SK-N-SH treated with all-trans-retinoic acid at 6 μM for 48 hours (cell line): ENCODE measurements around the gene SH3D21.

Experiments
- ATAC-seq: fragments of 200-7000 bp; cut with Tn5 transposase; 3 replicates; pipeline ENCODE4 v1.9.1; 2020; ENCODE audit warnings: mild to moderate bottlenecking, moderate library complexity
- ARNTL ChIP-seq: fragments of 450-650 bp; formaldehyde crosslinking; IDR thresholded peaks from 2 replicates; pipeline ENCODE4 v1.5.0; 2020; ENCODE audit warnings: low read depth, mild to moderate bottlenecking, moderate library complexity, borderline replicate concordance
- BACH2 ChIP-seq: fragments of 250-450 bp; sonication (Bioruptor Pico); IDR thresholded peaks from 2 replicates; pipeline ENCODE4 v1.9.0; 2021; ENCODE audit warnings: mild to moderate bottlenecking, borderline replicate concordance
- CSDC2 ChIP-seq: fragments of 250-450 bp; sonication (Bioruptor Pico); IDR thresholded peaks from 2 replicates; pipeline ENCODE4 v1.5.0; 2020; ENCODE audit warnings: mild to moderate bottlenecking, moderate library complexity
- ESRRG ChIP-seq: fragments of 250-450 bp; sonication (Bioruptor Pico); IDR thresholded peaks from 2 replicates; pipeline ENCODE4 v1.6.1; 2021; ENCODE audit warnings: mild to moderate bottlenecking
- GLIS3 ChIP-seq: fragments of 250-450 bp; sonication (Bioruptor Pico); IDR thresholded peaks from 2 replicates; pipeline ENCODE4 v1.5.0; 2020; ENCODE audit warnings: mild to moderate bottlenecking, moderate library complexity
- ISL1 ChIP-seq: fragments of 250-450 bp; sonication (Bioruptor Pico); IDR thresholded peaks from 2 replicates; pipeline ENCODE4 v2.1.2; 2022; ENCODE audit warnings: mild to moderate bottlenecking, moderate library complexity
- OSR1 ChIP-seq: fragments of 250-450 bp; sonication (Bioruptor Pico); IDR thresholded peaks from 2 replicates; pipeline ENCODE4 v1.8.0; 2022; ENCODE audit warnings: moderate library complexity, mild to moderate bottlenecking, inconsistent platforms
- PPARA ChIP-seq: fragments of 250-450 bp; sonication (Bioruptor Pico); IDR thresholded peaks from 2 replicates; pipeline ENCODE4 v1.5.0; 2020; ENCODE audit warnings: mild to moderate bottlenecking, borderline replicate concordance
- RARB ChIP-seq: fragments of 250-450 bp; sonication (Bioruptor Pico); IDR thresholded peaks from 2 replicates; pipeline ENCODE4 v1.8.0; 2021; ENCODE audit warnings: mild to moderate bottlenecking, moderate library complexity
- SNAI2 ChIP-seq: fragments of 250-450 bp; sonication (Bioruptor Pico); IDR thresholded peaks from 2 replicates; pipeline ENCODE4 v1.5.0; 2020; ENCODE audit warnings: mild to moderate bottlenecking, moderate library complexity
- TCF4 ChIP-seq: fragments of 250-450 bp; sonication (Bioruptor Pico); IDR thresholded peaks from 2 replicates; pipeline ENCODE4 v1.8.0; 2021; ENCODE audit warnings: mild to moderate bottlenecking, moderate library complexity, borderline replicate concordance
- TOX ChIP-seq: fragments of 250-450 bp; sonication (Bioruptor Pico); IDR thresholded peaks from 2 replicates; pipeline ENCODE4 v1.8.0; 2021; ENCODE audit warnings: mild to moderate bottlenecking, moderate library complexity, borderline replicate concordance
- ZC3H10 ChIP-seq: fragments of 250-450 bp; sonication (Bioruptor Pico); IDR thresholded peaks from 2 replicates; pipeline ENCODE4 v1.5.1; 2021; ENCODE audit warnings: mild to moderate bottlenecking, moderate library complexity
- ZFP3 ChIP-seq: fragments of 250-450 bp; sonication (Bioruptor Pico); IDR thresholded peaks from 2 replicates; pipeline ENCODE4 v1.5.0; 2020; ENCODE audit warnings: mild to moderate bottlenecking, moderate library complexity
- ZFP30 ChIP-seq: fragments of 450-650 bp; formaldehyde crosslinking; IDR thresholded peaks from 2 replicates; pipeline ENCODE4 v1.5.0; 2022; ENCODE audit warnings: mild to moderate bottlenecking, moderate library complexity
- ZNF565 ChIP-seq: fragments of 450-650 bp; formaldehyde crosslinking; conservative IDR thresholded peaks from 2 replicates; pipeline ENCODE4 v1.5.0; 2020; ENCODE audit warnings: low read depth, mild to moderate bottlenecking, moderate library complexity
- ZNF70 ChIP-seq: fragments of 450-650 bp; formaldehyde crosslinking; IDR thresholded peaks from 2 replicates; pipeline ENCODE4 v1.5.0; 2020; ENCODE audit warnings: mild to moderate bottlenecking, moderate library complexity
- ZNF8 ChIP-seq: fragments of 450-650 bp; formaldehyde crosslinking; IDR thresholded peaks from 2 replicates; pipeline ENCODE4 v1.5.0; 2020; ENCODE audit warnings: mild to moderate bottlenecking, moderate library complexity
- TF ChIP-seq, protein P1 (sequence below): fragments of 250-450 bp; sonication (Bioruptor Pico); IDR thresholded peaks from 2 replicates; pipeline ENCODE4 v1.5.0; 2020; ENCODE audit warnings: mild to moderate bottlenecking, moderate library complexity
- TF ChIP-seq, protein P2 (sequence below): fragments of 250-450 bp; sonication (Bioruptor Pico); IDR thresholded peaks from 2 replicates; pipeline ENCODE4 v1.8.0; 2021; ENCODE audit warnings: low read depth, mild to moderate bottlenecking, moderate library complexity, borderline replicate concordance
- TF ChIP-seq, protein P3 (sequence below): fragments of 250-450 bp; sonication (Bioruptor Pico); IDR thresholded peaks from 2 replicates; pipeline ENCODE4 v1.8.0; 2020; ENCODE audit warnings: mild to moderate bottlenecking, moderate library complexity, borderline replicate concordance
- TF ChIP-seq, protein P4 (sequence below): fragments of 250-450 bp; sonication (Bioruptor Pico); IDR thresholded peaks from 2 replicates; pipeline ENCODE4 v1.5.1; 2021; ENCODE audit warnings: mild to moderate bottlenecking, moderate library complexity
- TF ChIP-seq, protein P5 (sequence below): fragments of 250-450 bp; sonication (Bioruptor Pico); IDR thresholded peaks from 2 replicates; pipeline ENCODE4 v1.5.1; 2020; ENCODE audit warnings: low read depth, mild to moderate bottlenecking, moderate library complexity

Gene SH3D21

DNA sequence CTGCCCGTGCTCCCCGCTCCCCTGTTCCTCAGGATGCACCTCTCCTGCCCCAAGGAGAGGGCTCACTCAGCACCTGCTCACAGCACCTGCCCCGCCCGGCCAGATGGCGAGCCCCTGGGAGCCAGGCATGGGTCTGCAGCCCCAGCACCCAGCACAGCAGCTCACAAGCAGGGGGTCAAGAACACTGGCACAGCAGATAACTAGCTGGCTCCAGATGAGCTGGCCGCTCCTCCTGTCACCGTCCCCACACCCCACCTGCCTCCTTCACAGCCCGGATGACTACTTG is 38.2 kb downstream of the SH3D21 start:
- no peak for ATAC-seq
- TF ChIP-seq SNAI2 (CRISPR knock-in tag): no peak
- no peak for TF ChIP-seq ZFP30 (CRISPR knock-in tag)
- TF ChIP-seq, protein P1, sequence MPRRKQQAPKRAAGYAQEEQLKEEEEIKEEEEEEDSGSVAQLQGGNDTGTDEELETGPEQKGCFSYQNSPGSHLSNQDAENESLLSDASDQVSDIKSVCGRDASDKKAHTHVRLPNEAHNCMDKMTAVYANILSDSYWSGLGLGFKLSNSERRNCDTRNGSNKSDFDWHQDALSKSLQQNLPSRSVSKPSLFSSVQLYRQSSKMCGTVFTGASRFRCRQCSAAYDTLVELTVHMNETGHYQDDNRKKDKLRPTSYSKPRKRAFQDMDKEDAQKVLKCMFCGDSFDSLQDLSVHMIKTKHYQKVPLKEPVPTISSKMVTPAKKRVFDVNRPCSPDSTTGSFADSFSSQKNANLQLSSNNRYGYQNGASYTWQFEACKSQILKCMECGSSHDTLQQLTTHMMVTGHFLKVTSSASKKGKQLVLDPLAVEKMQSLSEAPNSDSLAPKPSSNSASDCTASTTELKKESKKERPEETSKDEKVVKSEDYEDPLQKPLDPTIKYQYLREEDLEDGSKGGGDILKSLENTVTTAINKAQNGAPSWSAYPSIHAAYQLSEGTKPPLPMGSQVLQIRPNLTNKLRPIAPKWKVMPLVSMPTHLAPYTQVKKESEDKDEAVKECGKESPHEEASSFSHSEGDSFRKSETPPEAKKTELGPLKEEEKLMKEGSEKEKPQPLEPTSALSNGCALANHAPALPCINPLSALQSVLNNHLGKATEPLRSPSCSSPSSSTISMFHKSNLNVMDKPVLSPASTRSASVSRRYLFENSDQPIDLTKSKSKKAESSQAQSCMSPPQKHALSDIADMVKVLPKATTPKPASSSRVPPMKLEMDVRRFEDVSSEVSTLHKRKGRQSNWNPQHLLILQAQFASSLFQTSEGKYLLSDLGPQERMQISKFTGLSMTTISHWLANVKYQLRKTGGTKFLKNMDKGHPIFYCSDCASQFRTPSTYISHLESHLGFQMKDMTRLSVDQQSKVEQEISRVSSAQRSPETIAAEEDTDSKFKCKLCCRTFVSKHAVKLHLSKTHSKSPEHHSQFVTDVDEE (CRISPR knock-in tag): no peak
- TF ChIP-seq, protein P2, sequence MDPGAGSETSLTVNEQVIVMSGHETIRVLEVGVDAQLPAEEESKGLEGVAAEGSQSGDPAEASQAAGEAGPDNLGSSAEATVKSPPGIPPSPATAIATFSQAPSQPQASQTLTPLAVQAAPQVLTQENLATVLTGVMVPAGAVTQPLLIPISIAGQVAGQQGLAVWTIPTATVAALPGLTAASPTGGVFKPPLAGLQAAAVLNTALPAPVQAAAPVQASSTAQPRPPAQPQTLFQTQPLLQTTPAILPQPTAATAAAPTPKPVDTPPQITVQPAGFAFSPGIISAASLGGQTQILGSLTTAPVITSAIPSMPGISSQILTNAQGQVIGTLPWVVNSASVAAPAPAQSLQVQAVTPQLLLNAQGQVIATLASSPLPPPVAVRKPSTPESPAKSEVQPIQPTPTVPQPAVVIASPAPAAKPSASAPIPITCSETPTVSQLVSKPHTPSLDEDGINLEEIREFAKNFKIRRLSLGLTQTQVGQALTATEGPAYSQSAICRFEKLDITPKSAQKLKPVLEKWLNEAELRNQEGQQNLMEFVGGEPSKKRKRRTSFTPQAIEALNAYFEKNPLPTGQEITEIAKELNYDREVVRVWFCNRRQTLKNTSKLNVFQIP (CRISPR knock-in tag): no peak
- no peak for TF ChIP-seq TOX
- TF ChIP-seq, protein P3, sequence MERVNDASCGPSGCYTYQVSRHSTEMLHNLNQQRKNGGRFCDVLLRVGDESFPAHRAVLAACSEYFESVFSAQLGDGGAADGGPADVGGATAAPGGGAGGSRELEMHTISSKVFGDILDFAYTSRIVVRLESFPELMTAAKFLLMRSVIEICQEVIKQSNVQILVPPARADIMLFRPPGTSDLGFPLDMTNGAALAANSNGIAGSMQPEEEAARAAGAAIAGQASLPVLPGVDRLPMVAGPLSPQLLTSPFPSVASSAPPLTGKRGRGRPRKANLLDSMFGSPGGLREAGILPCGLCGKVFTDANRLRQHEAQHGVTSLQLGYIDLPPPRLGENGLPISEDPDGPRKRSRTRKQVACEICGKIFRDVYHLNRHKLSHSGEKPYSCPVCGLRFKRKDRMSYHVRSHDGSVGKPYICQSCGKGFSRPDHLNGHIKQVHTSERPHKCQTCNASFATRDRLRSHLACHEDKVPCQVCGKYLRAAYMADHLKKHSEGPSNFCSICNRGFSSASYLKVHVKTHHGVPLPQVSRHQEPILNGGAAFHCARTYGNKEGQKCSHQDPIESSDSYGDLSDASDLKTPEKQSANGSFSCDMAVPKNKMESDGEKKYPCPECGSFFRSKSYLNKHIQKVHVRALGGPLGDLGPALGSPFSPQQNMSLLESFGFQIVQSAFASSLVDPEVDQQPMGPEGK (CRISPR knock-in tag): no peak
- TF ChIP-seq BACH2 (CRISPR knock-in tag): no peak
- no peak for TF ChIP-seq ESRRG (CRISPR knock-in tag)
- TF ChIP-seq ARNTL (CRISPR knock-in tag): no peak
- TF ChIP-seq ZFP3 (CRISPR knock-in tag): no peak
- no peak for TF ChIP-seq ZNF565 (CRISPR knock-in tag)
- no peak for TF ChIP-seq GLIS3 (CRISPR knock-in tag)
- no peak for TF ChIP-seq ZNF70 (CRISPR knock-in tag)
- no peak for TF ChIP-seq ZNF8
- TF ChIP-seq CSDC2 (CRISPR knock-in tag): no peak
- no peak for TF ChIP-seq TCF4 (CRISPR knock-in tag)
- TF ChIP-seq, protein P4, sequence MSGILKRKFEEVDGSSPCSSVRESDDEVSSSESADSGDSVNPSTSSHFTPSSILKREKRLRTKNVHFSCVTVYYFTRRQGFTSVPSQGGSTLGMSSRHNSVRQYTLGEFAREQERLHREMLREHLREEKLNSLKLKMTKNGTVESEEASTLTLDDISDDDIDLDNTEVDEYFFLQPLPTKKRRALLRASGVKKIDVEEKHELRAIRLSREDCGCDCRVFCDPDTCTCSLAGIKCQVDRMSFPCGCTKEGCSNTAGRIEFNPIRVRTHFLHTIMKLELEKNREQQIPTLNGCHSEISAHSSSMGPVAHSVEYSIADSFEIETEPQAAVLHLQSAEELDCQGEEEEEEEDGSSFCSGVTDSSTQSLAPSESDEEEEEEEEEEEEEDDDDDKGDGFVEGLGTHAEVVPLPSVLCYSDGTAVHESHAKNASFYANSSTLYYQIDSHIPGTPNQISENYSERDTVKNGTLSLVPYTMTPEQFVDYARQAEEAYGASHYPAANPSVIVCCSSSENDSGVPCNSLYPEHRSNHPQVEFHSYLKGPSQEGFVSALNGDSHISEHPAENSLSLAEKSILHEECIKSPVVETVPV (CRISPR knock-in tag): no peak
- TF ChIP-seq ISL1: no peak

DNA sequence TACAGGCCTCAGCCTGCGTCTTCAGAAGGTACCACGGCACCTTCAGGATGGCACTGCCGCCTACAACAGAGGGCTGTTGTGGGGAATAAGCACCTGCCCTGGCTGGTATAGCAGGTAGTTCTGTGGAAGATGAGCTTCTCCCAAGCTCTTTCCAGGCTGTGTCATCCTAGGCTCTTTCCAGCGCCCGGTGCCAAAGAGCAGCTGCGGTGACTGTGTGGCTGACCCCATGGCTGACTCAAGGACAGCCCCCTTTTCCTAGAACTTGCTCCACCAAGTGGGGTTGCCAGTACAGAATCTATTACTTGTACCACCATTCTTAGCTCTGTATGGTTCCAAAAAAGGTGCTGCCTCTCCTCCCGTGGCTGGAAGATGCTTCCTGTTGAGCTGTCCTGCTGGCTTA is 39.2 kb downstream of the SH3D21 start:
- TF ChIP-seq ZFP3 (CRISPR knock-in tag) (no peak), GLIS3 (CRISPR knock-in tag) (no peak), ZC3H10 (CRISPR knock-in tag) (no peak), SNAI2 (CRISPR knock-in tag) (no peak), ARNTL (CRISPR knock-in tag) (no peak), OSR1 (CRISPR knock-in tag) (no peak), PPARA (CRISPR knock-in tag) (no peak), TOX (no peak), RARB (CRISPR knock-in tag) (no peak)
- TF ChIP-seq, protein P5, sequence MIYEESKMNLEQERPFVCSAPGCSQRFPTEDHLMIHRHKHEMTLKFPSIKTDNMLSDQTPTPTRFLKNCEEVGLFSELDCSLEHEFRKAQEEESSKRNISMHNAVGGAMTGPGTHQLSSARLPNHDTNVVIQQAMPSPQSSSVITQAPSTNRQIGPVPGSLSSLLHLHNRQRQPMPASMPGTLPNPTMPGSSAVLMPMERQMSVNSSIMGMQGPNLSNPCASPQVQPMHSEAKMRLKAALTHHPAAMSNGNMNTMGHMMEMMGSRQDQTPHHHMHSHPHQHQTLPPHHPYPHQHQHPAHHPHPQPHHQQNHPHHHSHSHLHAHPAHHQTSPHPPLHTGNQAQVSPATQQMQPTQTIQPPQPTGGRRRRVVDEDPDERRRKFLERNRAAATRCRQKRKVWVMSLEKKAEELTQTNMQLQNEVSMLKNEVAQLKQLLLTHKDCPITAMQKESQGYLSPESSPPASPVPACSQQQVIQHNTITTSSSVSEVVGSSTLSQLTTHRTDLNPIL (CRISPR knock-in tag): no peak
- no peak for ATAC-seq

DNA sequence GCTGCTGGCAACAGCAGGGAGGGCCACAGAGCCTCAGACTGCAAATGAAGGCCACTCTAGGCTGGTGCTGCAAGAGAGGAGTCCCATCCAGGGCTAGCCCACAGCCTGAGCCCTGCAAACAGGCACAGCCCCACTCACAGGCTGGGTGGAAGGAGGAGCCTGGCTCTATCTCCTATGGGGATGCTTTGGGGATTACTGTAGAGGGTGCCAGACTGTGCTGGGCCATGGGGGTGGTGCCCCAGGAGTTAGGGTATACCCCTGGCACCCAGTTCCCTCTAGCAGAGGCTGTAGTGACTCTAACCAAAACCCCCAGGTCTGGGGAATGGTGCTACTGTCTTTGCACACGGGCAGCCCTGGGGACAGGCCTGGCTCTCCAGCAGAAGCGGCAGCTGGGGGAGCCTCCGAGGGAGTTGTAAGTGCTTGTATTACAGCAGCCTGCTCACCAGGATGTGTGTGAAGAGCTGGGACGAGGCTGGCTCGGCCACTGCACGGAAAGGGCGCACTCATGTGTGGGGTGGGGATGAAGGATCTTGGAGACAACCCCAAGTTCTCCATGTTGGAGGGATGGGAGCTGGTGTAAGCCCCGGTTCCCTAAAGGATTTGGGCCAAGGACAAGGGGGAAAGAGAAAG is 40.7 kb downstream of the SH3D21 start:
- no peak for ATAC-seq
- no peak for TF ChIP-seq ZNF70 (CRISPR knock-in tag)
- no peak for TF ChIP-seq TCF4 (CRISPR knock-in tag)
- TF ChIP-seq ZNF8: no peak
- TF ChIP-seq, protein P5 (CRISPR knock-in tag): no peak
- no peak for TF ChIP-seq ZC3H10 (CRISPR knock-in tag)
- TF ChIP-seq RARB (CRISPR knock-in tag): no peak
- TF ChIP-seq, protein P2 (CRISPR knock-in tag): no peak
- no peak for TF ChIP-seq ESRRG (CRISPR knock-in tag)
- TF ChIP-seq GLIS3 (CRISPR knock-in tag): no peak
- no peak for TF ChIP-seq ISL1
- no peak for TF ChIP-seq TOX
- TF ChIP-seq, protein P4 (CRISPR knock-in tag): no peak
- TF ChIP-seq ARNTL (CRISPR knock-in tag): no peak
